NCI-H1105 (cell line): ENCODE data around the gene INTS6L.
"Not testable (repeated sequence)": the region's sequence is repeated elsewhere in the genome, so short reads cannot be mapped to it uniquely, and the experiment has no call there.

Experiments used
- DNase-seq: peaks from one replicate; lab custom pipeline; 2025; lab: John Stamatoyannopoulos, UW

INTS6L gene

DNA sequence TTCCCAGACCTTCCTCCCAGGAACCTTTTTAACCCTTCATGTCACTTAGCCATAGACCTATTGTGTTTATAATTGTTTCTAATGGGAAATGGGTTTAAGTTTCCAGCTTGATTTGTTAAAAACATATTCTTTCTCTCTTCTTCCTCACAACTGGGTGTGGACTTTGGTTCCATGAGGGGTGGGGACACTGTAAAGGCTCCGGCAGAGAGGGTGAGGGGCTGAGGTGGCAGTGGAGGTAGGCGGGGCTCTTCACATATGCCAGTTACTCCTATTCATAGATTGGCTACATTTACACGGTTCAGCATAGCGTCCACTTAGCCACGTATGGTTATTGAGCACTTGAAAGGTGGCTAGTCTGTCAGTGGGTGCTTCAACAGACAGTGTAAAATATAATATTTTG lies 7.8 kb downstream of the INTS6L start:
- no peak for DNase-seq

- DNase-seq: no peak
These were observed 8.3 kb downstream of the INTS6L start for GRCh38 chrX:135528756-135529155.

DNA sequence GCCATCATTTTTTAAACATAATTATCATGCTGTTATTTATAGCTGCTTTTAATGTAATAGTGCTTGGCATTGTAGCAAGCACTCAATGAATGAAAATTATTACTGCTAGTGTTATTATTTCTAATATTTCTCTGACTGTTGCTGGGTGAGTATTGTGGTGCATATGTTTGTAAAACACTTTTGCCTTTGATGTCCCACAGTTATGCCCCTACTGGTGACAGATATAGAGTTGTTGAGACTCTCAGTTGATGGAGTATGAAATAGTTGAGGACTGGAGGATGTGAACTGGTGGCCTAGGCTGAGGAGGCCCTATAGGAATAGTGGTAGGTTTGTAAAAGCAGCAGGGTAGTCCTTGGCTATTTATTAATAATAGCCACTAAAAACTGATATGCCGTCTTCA lies 9.6 kb downstream of the INTS6L start:
- DNase-seq: no peak

DNA sequence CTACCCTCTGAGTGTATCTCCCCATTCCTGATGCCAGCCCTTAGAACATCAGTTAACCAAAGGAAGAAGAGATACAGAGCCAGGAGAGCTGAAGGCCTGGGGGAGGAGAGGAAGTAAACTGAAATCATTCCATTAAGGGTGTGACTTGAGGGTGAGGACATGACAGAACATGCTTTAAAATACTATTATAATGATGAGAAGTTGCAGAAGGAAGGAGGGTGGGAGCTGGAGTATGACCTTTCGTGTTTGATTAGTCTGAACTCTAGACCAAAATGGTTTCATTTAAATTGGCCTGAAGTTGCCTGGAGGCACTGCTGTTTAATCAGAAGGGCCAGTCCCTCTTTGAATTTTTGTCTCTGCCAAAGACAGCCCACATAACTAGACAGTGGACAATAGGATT lies 11.4 kb downstream of the INTS6L start:
- DNase-seq: no peak

GRCh38 chrX:135535077-135535940 lies 14.8 kb downstream of the INTS6L start:
- no peak for DNase-seq

DNA sequence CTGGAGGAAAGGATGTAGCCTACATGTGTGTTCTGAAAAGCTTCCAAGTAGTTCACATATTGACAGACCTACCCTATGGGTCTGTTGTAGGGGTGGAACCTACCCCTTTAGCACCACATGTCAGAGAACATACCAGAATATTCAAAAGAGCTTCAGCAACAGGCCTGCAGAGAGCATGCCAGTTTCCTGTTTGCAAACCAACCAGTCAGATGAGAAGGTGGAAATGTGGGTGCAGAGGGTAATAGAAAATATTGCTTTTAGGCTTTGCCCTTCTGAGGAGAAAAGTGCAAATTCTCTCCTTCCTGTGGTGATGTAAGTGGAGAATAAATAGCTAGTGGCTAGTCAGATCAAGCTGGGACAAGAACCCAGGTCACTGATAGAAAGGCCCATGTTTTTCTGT lies 16.4 kb downstream of the INTS6L start:
- DNase-seq: no peak

GRCh38 chrX:135541351-135541750 lies 20.9 kb downstream of the INTS6L start:
- DNase-seq: no peak

DNA sequence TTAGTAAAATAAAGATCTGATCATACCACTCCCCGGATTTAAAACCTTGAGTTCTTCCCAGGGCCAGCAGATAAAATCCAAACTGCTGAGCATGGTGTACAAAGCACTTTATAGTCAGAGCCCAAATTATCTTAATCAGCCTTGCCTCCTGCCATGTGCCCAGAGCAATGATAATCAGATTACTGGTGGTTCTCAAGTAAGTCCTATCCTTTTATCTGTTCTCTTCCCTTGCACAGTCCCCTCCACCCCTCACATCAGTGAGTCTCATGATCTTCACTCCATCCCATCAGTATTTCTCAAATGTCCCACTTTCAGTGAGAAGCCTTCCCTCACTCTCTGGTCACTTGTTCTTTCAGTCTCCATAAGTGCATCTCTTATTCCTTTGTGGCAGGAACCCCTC lies 22.7 kb downstream of the INTS6L start:
- DNase-seq: no peak

- DNase-seq: no peak
These were observed 23.5 kb downstream of the INTS6L start for GRCh38 chrX:135543924-135544323.

DNA sequence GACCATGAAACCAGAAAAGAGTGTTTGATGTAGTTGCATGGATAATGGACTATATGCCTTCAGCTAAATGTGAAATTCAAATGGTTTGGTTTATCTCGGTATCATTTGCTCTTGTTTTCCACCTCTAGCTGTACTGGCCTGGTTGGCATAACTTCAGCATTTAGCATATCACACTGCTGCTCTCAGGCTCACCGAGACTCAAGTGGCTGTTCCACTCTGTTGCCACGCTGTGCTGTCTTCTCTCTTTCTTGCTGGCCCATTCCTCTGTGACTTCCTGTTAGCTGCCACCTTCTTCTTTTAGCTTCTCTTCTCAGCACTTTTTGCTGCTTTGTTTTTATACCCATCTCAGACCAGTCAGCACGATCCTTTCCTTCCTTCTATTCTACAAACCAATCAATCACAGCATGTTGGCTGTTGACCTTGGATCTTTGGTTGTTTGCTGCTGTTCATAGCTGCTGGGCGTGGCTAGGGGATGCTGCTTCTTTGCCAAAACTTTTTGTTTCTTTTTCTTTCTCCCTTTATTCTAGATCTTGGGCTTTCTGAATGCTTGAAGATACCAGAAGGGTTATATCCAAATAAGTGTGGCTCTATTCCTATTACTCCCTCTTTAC lies 24.0 kb downstream of the INTS6L start:
- DNase-seq: no peak

DNA sequence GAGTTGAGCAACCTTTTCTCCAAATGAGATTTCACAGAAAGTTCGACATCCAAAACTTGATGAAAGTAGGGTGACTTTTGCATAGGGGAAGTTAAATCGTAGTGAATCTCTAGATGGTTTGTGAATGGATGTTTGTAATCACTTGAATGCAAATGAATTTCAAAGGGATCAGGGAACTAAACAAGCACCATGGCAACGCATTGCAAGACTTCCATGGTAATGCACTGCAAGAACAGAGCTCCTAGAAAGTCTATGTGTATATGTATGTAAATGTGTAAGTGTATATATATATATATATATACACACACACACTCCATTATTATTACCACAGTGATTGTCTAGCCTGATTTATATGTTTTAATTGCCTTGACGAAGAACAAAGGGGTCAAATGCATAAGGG lies 27.3 kb downstream of the INTS6L start:
- DNase-seq: no peak

DNA sequence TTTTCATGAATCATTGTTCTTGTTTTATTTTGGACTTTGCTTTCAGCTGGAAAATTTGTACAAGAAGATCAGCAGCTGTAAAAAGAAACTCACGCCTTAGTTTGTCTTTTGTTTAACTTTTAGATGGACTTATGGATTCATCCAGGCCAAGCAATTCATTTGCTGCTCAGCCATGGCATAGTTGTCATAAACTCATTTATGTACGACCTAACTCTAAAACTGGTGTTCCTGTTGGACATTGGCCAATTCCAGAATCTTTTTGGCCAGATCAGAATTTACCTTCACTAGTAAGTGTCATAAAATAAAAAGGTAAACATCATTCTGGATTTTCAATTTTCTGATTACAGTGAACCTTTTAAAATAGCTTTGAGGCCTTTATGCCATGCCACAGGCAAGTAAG lies 29.1 kb downstream of the INTS6L start:
- DNase-seq: no peak

DNA sequence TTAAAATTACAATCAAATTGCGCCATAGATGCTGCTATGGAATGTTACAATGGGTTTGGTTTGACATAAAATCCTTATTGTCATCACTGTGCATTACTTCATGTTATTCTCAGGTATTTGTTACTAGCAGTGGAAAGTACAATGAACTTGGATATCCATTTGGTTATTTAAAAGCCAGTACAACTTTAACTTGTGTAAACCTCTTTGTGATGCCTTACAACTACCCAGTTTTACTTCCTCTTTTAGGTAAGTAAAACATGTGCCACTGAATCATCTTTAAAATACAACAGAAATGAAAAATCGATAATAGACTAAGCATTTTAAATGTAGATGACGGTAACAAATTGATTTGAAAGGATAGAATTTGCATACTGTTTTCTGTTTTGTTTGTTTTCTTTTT lies 35.6 kb downstream of the INTS6L start:
- no peak for DNase-seq

- DNase-seq: no peak
These were observed 36.9 kb downstream of the INTS6L start for GRCh38 chrX:135557344-135557743.

DNA sequence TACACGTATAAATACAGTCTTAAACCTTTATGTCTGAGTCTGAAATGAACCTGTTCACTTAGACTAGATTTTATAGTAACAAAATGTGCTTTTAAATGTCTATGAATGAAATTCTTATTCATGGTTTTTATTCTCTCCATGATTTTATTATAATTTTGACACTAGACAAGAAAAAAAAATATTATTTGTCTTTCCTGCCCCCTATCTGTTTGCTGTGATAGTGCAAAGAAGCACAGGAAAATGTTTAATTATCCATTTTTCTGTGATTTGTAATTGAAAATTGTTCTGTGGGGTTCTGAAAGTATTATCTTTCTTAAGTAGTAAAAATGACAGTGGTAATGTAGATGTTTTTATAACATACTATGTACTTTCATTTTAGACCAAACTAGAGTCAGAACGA lies 52.0 kb downstream of the INTS6L start:
- no peak for DNase-seq

DNA sequence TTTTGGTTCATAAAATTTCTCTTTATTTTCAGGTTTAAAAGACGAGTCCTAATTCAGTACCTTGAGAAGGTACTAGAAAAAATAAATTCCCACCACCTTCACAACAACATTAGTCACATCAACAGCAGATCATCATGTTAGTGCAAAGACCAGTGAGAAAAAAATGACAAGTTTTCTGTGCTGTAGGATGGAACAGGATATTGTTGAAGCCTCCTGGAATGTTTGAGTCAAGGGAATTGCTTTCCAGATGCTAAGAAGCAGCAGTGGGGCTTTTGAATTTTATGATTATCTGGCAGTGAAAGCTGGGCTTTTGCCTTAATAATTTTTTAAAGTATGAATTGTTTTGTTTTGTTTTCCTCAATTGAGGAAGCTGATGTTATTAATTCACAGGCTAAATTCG lies 61.0 kb downstream of the INTS6L start:
- DNase-seq: no peak

DNA sequence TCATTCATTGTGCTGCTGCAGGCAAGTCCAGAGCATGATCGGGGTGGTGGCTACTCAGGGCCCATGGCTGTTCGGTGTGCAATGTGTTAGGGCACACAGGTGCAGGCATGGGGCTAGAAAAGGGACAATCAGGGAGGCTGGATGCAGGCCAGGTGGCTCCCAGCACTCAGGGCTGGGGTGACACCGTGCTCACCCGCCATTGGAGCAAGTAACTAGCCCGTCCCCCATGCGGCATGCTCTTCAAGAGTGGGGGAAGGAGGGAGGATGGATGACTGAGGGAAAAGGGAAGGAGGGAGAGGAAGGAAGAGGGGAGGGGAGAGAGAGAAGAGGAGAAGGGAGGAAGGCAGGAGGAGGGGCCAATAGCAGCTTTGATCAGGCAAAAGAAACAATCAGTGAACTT lies 64.7 kb downstream of the INTS6L start:
- no peak for DNase-seq

DNA sequence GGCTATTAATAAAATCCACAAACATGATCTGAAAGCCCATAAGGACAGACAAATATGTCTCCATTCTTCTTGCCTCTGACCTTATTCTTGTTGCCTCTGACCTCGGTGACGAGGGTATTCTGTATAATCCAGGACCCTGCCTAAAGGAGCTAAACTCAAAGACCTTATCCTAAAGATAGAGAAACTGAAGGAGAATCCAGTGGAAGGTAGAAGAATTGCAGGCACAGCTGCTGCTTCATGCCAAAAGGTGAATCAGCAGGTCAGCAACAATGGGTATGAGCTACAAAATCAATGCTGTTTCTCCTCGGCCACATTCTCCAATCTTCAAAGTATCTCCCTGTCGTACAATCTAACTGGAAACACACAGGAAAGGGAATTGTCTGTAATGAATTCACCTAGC lies 71.4 kb downstream of the INTS6L start:
- DNase-seq: no peak

- DNase-seq: not testable (repeated sequence)
These were observed 73.6 kb downstream of the INTS6L start for GRCh38 chrX:135594049-135594448.

DNA sequence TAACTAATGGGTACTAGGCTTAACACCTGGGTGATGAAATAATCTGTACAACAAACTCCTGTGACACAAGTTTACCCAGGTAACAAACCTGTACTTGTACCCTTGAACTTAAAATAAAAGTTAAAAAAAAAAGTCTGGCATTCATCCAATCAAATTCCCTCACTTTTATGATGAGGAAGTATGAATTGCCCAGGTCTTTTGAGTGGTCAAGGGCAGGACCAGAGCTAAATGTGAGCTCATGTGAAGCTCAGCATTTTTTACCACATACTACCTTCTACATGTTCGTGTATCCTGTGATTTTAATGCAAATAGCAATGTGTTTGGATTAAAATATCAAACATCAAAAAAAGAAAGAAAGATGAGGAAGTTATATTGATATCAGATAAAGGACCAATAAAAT lies 74.0 kb downstream of the INTS6L start:
- DNase-seq: not testable (repeated sequence)

DNA sequence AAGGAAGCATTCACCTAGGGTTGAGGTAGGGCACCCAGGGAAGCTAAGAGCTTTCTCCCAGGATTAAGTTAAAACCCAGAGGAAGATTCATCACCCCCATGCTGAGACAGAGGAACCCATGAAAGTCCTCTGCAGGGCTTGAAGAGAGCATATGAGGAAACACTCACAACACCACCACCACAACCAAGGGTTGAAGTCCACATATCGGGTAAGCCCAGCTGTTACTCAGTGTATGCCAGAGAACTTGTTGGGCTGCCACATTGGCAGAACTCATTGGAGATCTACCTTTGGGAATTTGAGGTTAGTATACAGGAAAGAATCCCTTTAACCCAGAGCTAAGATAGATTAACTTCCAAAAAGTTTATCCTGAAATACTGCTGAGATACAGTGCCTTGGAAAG lies 75.1 kb downstream of the INTS6L start:
- DNase-seq: no peak

GRCh38 chrX:135596495-135596894 lies 76.0 kb downstream of the INTS6L start:
- no peak for DNase-seq

DNA sequence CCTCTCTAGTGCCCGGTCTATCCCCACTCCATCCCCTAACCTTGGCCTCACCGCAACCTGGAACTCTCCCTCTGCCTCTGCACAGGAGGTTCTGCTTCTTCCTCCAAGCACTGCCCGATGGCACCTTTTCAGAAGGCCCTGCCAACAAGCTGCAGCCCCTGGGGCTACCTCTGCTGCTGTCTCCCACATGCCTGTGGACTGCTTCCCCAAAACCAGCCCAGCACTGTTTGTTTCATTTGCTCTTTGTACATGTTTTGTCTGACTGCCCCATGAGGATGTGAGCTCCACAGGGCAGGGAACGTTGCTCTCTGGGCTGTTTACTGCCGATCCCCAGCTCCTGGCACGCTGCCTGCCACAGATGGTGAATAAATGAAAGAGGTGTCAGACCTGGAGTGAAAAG lies 85.4 kb downstream of the INTS6L start:
- no peak for DNase-seq
